Suprapubic skin (tissue), 4 donors: ENCODE results near the gene KCNAB2. TPM values are rescaled to one million over a fixed set of nuclear protein-coding genes. Genes with fewer than 3 reads are reported as not detected.

Source experiments
- DNase-seq, 2 donors: peaks; one replicate each; pipeline ENCODE4 v3.0.0-alpha.2; 2019; ENCODE audit warnings: low spot score in 2 of 2
- H3K27ac ChIP-seq: fragments of 200-600 bp; sonication (generic); one replicate; pipeline ENCODE4 v1.5.1; 2019
- H3K27me3 ChIP-seq: fragments of 200-600 bp; sonication (generic); one replicate; pipeline ENCODE4 v1.5.1; 2019
- H3K36me3 ChIP-seq: fragments of 200-600 bp; sonication (generic); one replicate; pipeline ENCODE4 v1.5.1; 2019
- H3K4me1 ChIP-seq: fragments of 200-600 bp; sonication (generic); one replicate; pipeline ENCODE4 v1.5.1; 2019
- H3K4me3 ChIP-seq: fragments of 200-600 bp; sonication (generic); one replicate; pipeline ENCODE4 v1.5.1; 2019; ENCODE audit warnings: mild to moderate bottlenecking
- H3K9me3 ChIP-seq: fragments of 200-600 bp; sonication (generic); one replicate; pipeline ENCODE4 v1.5.1; 2019
- EP300 ChIP-seq: sonication (generic); formaldehyde crosslinking; IDR thresholded peaks from one replicate; pipeline ENCODE4 v1.6.1; 2017; ENCODE audit warnings: antibody characterized with exemption
- POLR2A ChIP-seq, 2 donors: fragments of 450-650 bp; IDR thresholded peaks; one replicate each; pipeline ENCODE4 v1.6.1; 2017; ENCODE audit warnings: antibody characterized with exemption in 2 of 2, mild to moderate bottlenecking in 2 of 2, moderate library complexity in 2 of 2
- POLR2AphosphoS5 ChIP-seq, 3 donors: sonication (generic); formaldehyde crosslinking; IDR thresholded peaks; one replicate each; pipeline ENCODE4 v1.6.1; 2017; ENCODE audit warnings: antibody characterized with exemption in 3 of 3
- WGBS: methylation state at CpG from one replicate; pipeline ENCODE4 v1.1.5; 2018; 5-methylcytosine and 5-hydroxymethylcytosine counted together
- total RNA-seq, 4 donors: library from RNA; depleted of rRNA; stranded (reverse); fragments of >200 nt; gene quantifications; one replicate each; pipeline ENCODE4 v1.1.0, GENCODE V29; 2016
- TF ChIP-seq, protein P1 (sequence below), 2 donors: fragments of 200-600 bp in 1 of 2; fragments of 450-650 bp in 1 of 2; sonication (generic) in 1 of 2; IDR thresholded peaks; one replicate each; pipeline ENCODE4 v1.5.1; 2016 to 2019; ENCODE audit warnings: antibody characterized with exemption in 2 of 2, mild to moderate bottlenecking in 1 of 2, moderate library complexity in 1 of 2

The KCNAB2 gene
- total RNA-seq, 4 donors from 2014 or later: 13.3 to 17.5 (median 16.2) TPM

DNA sequence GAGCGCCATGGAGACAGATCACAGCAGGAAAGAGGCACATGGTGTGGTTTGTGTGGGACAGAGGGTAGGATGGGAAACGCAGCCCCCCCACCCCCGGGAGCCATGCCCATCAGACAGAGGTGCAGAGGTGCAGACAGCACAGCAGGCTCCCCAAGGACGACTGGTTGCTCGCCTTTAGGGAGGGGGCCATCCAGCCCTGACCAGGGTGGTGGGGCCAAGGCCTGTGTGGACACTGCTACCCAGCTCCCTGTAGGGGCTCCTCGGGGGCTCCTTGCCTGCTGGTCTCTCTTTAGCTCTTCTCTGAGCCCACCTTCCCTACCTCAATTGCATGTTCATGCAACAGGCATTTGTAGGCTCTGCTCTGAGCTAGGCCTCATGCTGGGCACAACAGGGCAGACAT, 3.7 kb downstream of the KCNAB2 start:
- Histone ChIP-seq H3K27me3 (no peaks in the 10 kb centered on the region), H3K4me3 (no peak overlapping the region), H3K27ac (no peak overlapping the region), H3K4me1 (peaks cover 8% of the 10 kb centered on the region), H3K9me3 (no peaks in the 10 kb centered on the region), H3K36me3 (no peaks in the 10 kb centered on the region)
- WGBS: 100% methylated on average over 3 of the region's 6 CpGs
- TF ChIP-seq, protein P1, sequence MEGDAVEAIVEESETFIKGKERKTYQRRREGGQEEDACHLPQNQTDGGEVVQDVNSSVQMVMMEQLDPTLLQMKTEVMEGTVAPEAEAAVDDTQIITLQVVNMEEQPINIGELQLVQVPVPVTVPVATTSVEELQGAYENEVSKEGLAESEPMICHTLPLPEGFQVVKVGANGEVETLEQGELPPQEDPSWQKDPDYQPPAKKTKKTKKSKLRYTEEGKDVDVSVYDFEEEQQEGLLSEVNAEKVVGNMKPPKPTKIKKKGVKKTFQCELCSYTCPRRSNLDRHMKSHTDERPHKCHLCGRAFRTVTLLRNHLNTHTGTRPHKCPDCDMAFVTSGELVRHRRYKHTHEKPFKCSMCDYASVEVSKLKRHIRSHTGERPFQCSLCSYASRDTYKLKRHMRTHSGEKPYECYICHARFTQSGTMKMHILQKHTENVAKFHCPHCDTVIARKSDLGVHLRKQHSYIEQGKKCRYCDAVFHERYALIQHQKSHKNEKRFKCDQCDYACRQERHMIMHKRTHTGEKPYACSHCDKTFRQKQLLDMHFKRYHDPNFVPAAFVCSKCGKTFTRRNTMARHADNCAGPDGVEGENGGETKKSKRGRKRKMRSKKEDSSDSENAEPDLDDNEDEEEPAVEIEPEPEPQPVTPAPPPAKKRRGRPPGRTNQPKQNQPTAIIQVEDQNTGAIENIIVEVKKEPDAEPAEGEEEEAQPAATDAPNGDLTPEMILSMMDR (IDR thresholded peaks at IDR 0.05): no peak
- TF ChIP-seq EP300 (no peak), POLR2A (IDR thresholded peaks at IDR 0.05) (no peak)
- no peak for DNase-seq

DNA sequence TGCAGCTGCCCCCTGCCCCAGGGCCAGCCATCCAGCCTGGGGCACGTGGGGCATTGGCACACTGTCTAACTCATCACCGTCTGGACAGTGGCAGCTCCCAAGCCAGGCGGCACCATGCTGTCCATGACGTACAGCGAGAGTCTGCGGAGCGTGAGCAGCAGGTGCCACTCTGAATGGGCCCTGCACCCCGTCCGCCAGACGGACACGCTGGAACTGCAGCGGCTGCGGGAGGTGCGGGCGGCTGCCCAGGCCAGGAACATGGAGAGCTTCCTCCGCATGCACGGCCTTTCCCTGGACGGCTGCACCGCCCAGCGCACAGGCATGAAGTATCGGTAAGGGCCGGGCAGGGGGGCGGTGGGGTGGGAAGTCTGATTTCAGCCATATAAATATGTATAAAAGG, 5.7 kb downstream of the KCNAB2 start:
- H3K36me3 ChIP-seq: no peaks in the 10 kb centered on the region
- H3K27ac ChIP-seq: no peak overlapping the region
- no peak overlapping the region for H3K4me3 ChIP-seq
- H3K9me3 ChIP-seq: no peaks in the 10 kb centered on the region
- DNase-seq: no peak
- peaks cover 8% of the 10 kb centered on the region for H3K4me1 ChIP-seq
- whole genome bisulfite sequencing: 93% methylated on average over 20 of the region's 23 CpGs
- TF ChIP-seq POLR2AphosphoS5 (IDR thresholded peaks at IDR 0.05) (no peak), EP300 (no peak), POLR2A (IDR thresholded peaks at IDR 0.05) (no peak)
- TF ChIP-seq, protein P1 (IDR thresholded peaks at IDR 0.05): no peak
- no peaks in the 10 kb centered on the region for H3K27me3 ChIP-seq

DNA sequence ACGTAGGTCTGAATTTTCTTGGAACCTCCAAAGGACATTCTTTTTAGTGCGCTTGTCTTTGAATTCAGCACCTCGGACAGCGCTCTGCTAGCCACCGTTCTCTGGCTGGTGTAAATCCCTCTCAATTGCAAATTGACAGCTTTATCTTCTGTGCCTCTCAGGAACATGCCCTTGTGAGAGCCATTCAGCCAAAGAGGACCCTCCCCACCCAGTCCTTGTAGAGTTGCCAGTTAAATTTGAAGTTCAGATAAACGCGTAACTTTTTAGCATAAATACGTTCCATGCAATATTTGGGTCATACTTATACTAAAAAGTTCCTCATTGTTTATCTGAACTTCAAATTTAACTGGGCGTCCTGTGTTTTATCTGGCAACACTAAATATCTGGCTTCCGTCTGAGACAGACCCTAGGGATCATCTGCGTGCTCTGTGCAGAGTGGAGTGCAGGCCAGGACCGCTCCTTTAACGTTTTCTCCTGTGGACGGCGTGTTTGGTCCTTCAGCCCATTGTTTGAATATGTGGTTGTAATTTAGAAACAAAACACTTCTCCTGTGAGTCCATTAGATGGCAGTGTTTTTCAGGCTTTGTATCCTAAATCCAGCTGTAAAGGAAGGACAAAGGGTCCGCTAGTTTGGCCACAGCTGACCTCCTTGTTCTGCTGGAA, 7.0 kb downstream of the KCNAB2 start:
- H3K4me1 ChIP-seq: peaks cover 8% of the 10 kb centered on the region
- no peak for TF ChIP-seq POLR2AphosphoS5 (IDR thresholded peaks at IDR 0.05)
- TF ChIP-seq, protein P1 (IDR thresholded peaks at IDR 0.05): peak; percentile 24 to 30
- WGBS: 9% methylated on average over 16 of the region's 16 CpGs
- DNase-seq: no peak
- H3K9me3 ChIP-seq: no peaks in the 10 kb centered on the region
- H3K27ac ChIP-seq: no peak overlapping the region
- H3K4me3 ChIP-seq: no peak overlapping the region
- H3K36me3 ChIP-seq: no peaks in the 10 kb centered on the region
- no peaks in the 10 kb centered on the region for H3K27me3 ChIP-seq

DNA sequence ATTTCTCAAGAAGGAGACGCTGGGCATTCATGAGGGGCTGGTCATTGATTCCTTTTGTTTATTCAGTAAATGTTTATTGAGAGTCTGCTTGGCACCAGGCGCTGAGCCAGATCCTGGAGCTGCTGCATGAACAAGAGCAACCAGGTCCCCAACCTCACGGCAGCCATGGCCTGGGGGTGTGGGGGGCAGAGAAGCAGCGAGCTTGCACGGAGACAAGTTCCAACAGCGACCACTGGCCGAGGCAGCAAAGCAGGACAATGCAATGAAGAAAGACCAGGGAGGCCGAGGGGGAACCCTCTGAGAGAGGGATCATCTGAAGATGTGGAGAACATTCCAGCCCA, 7.5 kb downstream of the KCNAB2 start:
- no peaks in the 10 kb centered on the region for H3K9me3 ChIP-seq
- DNase-seq: no peak
- peaks cover 10% of the 10 kb centered on the region for H3K4me1 ChIP-seq
- WGBS: 35% methylated on average over 8 of the region's 8 CpGs
- no peaks in the 10 kb centered on the region for H3K27me3 ChIP-seq
- no peak overlapping the region for H3K27ac ChIP-seq
- no peak for TF ChIP-seq EP300
- TF ChIP-seq POLR2AphosphoS5 (IDR thresholded peaks at IDR 0.05): no peak
- TF ChIP-seq POLR2A (IDR thresholded peaks at IDR 0.05): no peak
- TF ChIP-seq, protein P1 (IDR thresholded peaks at IDR 0.05): no peak
- H3K4me3 ChIP-seq: no peak overlapping the region
- no peaks in the 10 kb centered on the region for H3K36me3 ChIP-seq

DNA sequence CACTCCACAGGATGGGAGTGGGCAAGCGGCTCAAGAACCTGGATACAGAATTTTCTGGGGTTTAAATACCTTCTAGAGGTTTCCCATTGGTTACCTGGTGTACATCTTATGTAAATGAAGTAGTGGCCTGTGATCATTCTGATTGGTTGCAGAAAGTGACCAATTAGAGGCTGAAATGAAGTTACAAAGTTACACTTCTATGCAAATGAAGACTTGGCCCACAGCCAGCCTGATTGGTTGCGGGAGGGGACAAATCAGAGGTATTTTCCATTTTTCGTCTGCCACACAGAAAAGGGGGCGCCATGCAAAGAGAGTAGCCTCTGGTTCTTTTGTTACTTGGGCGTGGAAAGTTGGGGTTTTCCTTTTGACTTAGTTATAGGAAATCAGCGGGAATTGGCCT, 8.9 kb downstream of the KCNAB2 start:
- Histone ChIP-seq H3K36me3 (no peaks in the 10 kb centered on the region), H3K4me1 (peaks cover 18% of the 10 kb centered on the region), H3K9me3 (no peaks in the 10 kb centered on the region), H3K27me3 (no peaks in the 10 kb centered on the region), H3K27ac (no peak overlapping the region), H3K4me3 (no peak overlapping the region)
- TF ChIP-seq, protein P1 (IDR thresholded peaks at IDR 0.05): no peak
- no peak for TF ChIP-seq EP300
- WGBS: 94% methylated on average over 6 of the region's 6 CpGs
- DNase-seq: no peak
